ENCODE results near the gene COL21A1.

DNA sequence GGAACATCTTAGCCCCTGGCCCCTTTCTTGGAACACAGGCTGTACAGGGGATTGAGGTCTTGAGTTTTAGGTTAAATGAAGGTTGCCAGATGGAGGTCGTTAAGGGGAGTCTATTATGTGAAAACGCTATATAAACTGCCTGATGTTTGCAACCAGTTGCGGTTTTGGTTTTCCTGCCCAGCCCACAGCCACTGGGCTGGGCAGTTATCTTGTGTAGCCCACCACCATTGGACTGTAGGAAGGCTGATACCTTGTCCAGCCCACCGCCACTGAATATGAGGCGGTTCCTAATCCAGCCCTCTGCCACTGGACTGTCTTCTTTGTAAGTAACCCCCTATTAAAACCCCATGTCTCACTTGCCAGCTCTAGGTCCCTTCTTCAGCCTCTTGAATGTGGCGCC lies 42.3 kb upstream of the COL21A1 start:
- TF ChIP-seq, protein P1, sequence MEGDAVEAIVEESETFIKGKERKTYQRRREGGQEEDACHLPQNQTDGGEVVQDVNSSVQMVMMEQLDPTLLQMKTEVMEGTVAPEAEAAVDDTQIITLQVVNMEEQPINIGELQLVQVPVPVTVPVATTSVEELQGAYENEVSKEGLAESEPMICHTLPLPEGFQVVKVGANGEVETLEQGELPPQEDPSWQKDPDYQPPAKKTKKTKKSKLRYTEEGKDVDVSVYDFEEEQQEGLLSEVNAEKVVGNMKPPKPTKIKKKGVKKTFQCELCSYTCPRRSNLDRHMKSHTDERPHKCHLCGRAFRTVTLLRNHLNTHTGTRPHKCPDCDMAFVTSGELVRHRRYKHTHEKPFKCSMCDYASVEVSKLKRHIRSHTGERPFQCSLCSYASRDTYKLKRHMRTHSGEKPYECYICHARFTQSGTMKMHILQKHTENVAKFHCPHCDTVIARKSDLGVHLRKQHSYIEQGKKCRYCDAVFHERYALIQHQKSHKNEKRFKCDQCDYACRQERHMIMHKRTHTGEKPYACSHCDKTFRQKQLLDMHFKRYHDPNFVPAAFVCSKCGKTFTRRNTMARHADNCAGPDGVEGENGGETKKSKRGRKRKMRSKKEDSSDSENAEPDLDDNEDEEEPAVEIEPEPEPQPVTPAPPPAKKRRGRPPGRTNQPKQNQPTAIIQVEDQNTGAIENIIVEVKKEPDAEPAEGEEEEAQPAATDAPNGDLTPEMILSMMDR (IDR thresholded peaks at IDR 0.05): no peak
- no peak for TF ChIP-seq POLR2A (IDR thresholded peaks at IDR 0.05)
